CD4-positive, alpha-beta T cell (primary cell): Measurements from ENCODE around the gene SMAD4. TPM values are rescaled to one million over a fixed set of nuclear protein-coding genes. Genes with fewer than 3 reads are reported as not detected.

Experiments
- ATAC-seq: fragments of 200-7000 bp; cut with Tn5 transposase; one replicate; pipeline ENCODE4 v1.10.0; 2022; ENCODE audit warnings: mild to moderate bottlenecking; ENCODE audit not compliant: poor library complexity
- CTCF ChIA-PET: fragments of 350-600 bp; sonication (Branson Sonifier 250); formaldehyde crosslinking; loops from one replicate; lab custom pipeline; 2021; ENCODE audit warnings: antibody characterized with exemption, inconsistent platforms; lab: Charles Lee
- POLR2A ChIA-PET: fragments of 350-600 bp; sonication (Branson Sonifier 250); formaldehyde crosslinking; loops from one replicate; lab custom pipeline; 2021; ENCODE audit warnings: antibody characterized with exemption, inconsistent platforms; lab: Charles Lee
- DNase-seq, 14 experiments: peaks; one replicate each; pipeline ENCODE4 v3.0.0-alpha.2; 2013 to 2020; ENCODE audit warnings: mixed read lengths in 2 of 14
- H3K27ac ChIP-seq, 2 donors: one replicate each; pipeline versions ENCODE4 v1.5.1 to v1.7.0; 2013; ENCODE audit warnings: low read length in 2 of 2, low read depth in 1 of 2, mild to moderate bottlenecking in 1 of 2
- H3K27me3 ChIP-seq, 2 experiments: 1 replicate in 1 of 2; 2 replicates in 1 of 2; pipeline versions ENCODE4 v1.6.1 to v1.7.0; 2013; ENCODE audit warnings: low read length in 2 of 2, control low read depth in 1 of 2, mild to moderate bottlenecking in 1 of 2, moderate library complexity in 1 of 2; ENCODE audit not compliant: insufficient read depth in 2 of 2, control insufficient read depth in 1 of 2
- H3K36me3 ChIP-seq: one replicate; pipeline ENCODE4 v1.6.1; 2013; ENCODE audit warnings: low read length, control low read depth; ENCODE audit not compliant: insufficient read depth
- H3K4me1 ChIP-seq: one replicate; pipeline ENCODE4 v1.6.1; 2013; ENCODE audit warnings: low read length, control low read depth; ENCODE audit not compliant: insufficient read depth
- H3K4me3 ChIP-seq: one replicate; pipeline ENCODE4 v1.5.1; 2013; ENCODE audit warnings: mild to moderate bottlenecking, low read length, moderate library complexity
- H3K9me3 ChIP-seq, 2 experiments: 1 replicate in 1 of 2; 2 replicates in 1 of 2; pipeline versions ENCODE4 v1.6.1 to v1.7.0; 2013; ENCODE audit warnings: low read length in 2 of 2, mild to moderate bottlenecking in 2 of 2, control low read depth in 1 of 2, moderate library complexity in 1 of 2; ENCODE audit not compliant: control insufficient read depth in 1 of 2, insufficient read depth in 1 of 2
- H3K27ac Mint-ChIP-seq: one replicate; pipeline ENCODE4 v1.8.0; 2020; ENCODE audit warnings: mixed read lengths
- H3K27me3 Mint-ChIP-seq: one replicate; pipeline ENCODE4 v1.8.0; 2021; ENCODE audit warnings: mixed read lengths
- H3K36me3 Mint-ChIP-seq: one replicate; pipeline ENCODE4 v1.8.0; 2021; ENCODE audit warnings: low read depth, mixed read lengths
- H3K4me1 Mint-ChIP-seq: one replicate; pipeline ENCODE4 v1.8.0; 2021; ENCODE audit warnings: low read depth, mixed read lengths
- H3K4me3 Mint-ChIP-seq: one replicate; pipeline ENCODE4 v1.8.0; 2020; ENCODE audit warnings: mild to moderate bottlenecking, mixed read lengths
- H3K9me3 Mint-ChIP-seq: one replicate; pipeline ENCODE4 v1.8.0; 2020; ENCODE audit warnings: mixed read lengths
- CTCF ChIP-seq: fragments of 200-600 bp; IDR thresholded peaks from one replicate; pipeline ENCODE4 v1.8.0; 2022; ENCODE audit warnings: antibody characterized with exemption, mild to moderate bottlenecking
- intact Hi-C, 2 experiments: fragments of 100-400 bp; cut with DNase I in 1 of 2; cut with micrococcal nuclease in 1 of 2; formaldehyde crosslinking; loops; one replicate each; pipeline versions ENCODE4 v1.15.1 to v1.9.0; 2023 to 2025; cut with DNase I, micrococcal nuclease
- total RNA-seq, 174 experiments: library from RNA in 2 of 174; stranded (reverse) in 2 of 174; gene quantifications; one replicate each; pipeline ENCODE4 v1.2.3 and lab custom pipeline; 2021 to 2026

SMAD4 gene
- total RNA-seq, 2 experiments from 2014 or later = 82.0 to 82.9 TPM

GRCh38 chr18:51098513-51098912 is 68.5 kb downstream of the SMAD4 start:
- Histone ChIP-seq H3K27me3 (no peaks in the 10 kb centered on the region), H3K27ac (no peak overlapping the region), H3K36me3 (no peaks in the 10 kb centered on the region), H3K9me3 (no peaks in the 10 kb centered on the region), H3K4me3 (no peak overlapping the region), H3K4me1 (no peaks in the 10 kb centered on the region)
- ATAC-seq (no peak), DNase-seq (no peak)
- Mint-ChIP-seq H3K27ac (no peak overlapping the region), H3K4me3 (no peak overlapping the region), H3K36me3 (no peaks in the 10 kb centered on the region), H3K9me3 (no peaks in the 10 kb centered on the region), H3K4me1 (no peaks in the 10 kb centered on the region), H3K27me3 (no peaks in the 10 kb centered on the region)
- intact Hi-C loops = no loop called here
- ChIA-PET CTCF (no interaction called here), POLR2A (no interaction called here)
- TF ChIP-seq CTCF = no peak

GRCh38 chr18:51100385-51101120 is 70.5 kb downstream of the SMAD4 start:
- TF ChIP-seq CTCF = no peak
- Histone ChIP-seq H3K27me3 (no peaks in the 10 kb centered on the region), H3K27ac (no peak overlapping the region), H3K4me3 (no peak overlapping the region), H3K36me3 (no peaks in the 10 kb centered on the region), H3K4me1 (no peaks in the 10 kb centered on the region), H3K9me3 (no peaks in the 10 kb centered on the region)
- ATAC-seq = no peak
- CTCF ChIA-PET = no interaction called here
- intact Hi-C loops = no loop called here
- no peak for DNase-seq
- H3K27me3 Mint-ChIP-seq = no peaks in the 10 kb centered on the region
- H3K4me1 Mint-ChIP-seq = no peaks in the 10 kb centered on the region
- no peaks in the 10 kb centered on the region for H3K9me3 Mint-ChIP-seq
- no peak overlapping the region for H3K4me3 Mint-ChIP-seq
- POLR2A ChIA-PET = no interaction called here
- no peaks in the 10 kb centered on the region for H3K36me3 Mint-ChIP-seq
- H3K27ac Mint-ChIP-seq = no peak overlapping the region

DNA sequence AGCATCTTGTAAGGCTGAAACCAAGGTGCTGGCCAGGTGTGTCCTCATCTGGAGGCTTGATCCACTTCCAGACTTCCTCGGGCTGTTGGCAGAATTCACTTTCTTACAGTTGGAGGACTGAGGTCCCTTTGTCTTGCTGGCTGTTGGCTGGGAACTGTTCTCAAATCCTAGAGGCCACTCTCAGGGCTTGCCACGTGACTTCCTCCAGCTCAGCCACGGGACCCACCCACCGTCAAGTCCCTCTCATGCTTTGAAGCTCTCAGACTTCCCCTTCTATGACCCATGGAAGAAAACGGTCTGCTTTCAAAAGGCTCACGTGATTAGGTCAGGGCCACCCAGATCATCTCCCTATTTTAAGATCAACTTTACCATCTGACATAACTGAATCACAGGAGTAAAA is 77.1 kb downstream of the SMAD4 start:
- no peak overlapping the region for H3K4me3 ChIP-seq
- ATAC-seq = no peak
- H3K4me1 Mint-ChIP-seq = peaks cover 14% of the 10 kb centered on the region
- POLR2A ChIA-PET = no interaction called here
- H3K4me3 Mint-ChIP-seq = no peak overlapping the region
- H3K9me3 ChIP-seq = peaks cover 0 to 3% of the 10 kb centered on the region in 2 experiments
- no peaks in the 10 kb centered on the region for H3K27me3 ChIP-seq
- H3K36me3 Mint-ChIP-seq = no peaks in the 10 kb centered on the region
- no peak overlapping the region for H3K27ac Mint-ChIP-seq
- CTCF ChIA-PET = no interaction called here
- no peaks in the 10 kb centered on the region for H3K9me3 Mint-ChIP-seq
- peaks cover 17% of the 10 kb centered on the region for H3K4me1 ChIP-seq
- H3K27ac ChIP-seq = no peak overlapping the region
- intact Hi-C loops = no loop called here
- DNase-seq = peak in 2 of 14 experiments; percentile 15 to 25
- H3K36me3 ChIP-seq = no peaks in the 10 kb centered on the region
- TF ChIP-seq CTCF = no peak
- H3K27me3 Mint-ChIP-seq = no peaks in the 10 kb centered on the region
